Panc1 (cell line): ENCODE data around the gene KLRF2. TPM values are rescaled to one million over a fixed set of nuclear protein-coding genes. Genes with fewer than 3 reads are reported as not detected.

Experiments
- ATAC-seq: fragments of 200-7000 bp; cut with Tn5 transposase; 2 replicates; pipeline ENCODE4 v1.9.1; 2020; ENCODE audit warnings: mild to moderate bottlenecking, moderate library complexity
- BruUV-seq: library from RNA; stranded (reverse); fragments of 400-500 nt; replicated peaks from 2 replicates; lab custom pipeline; 2021; lab: Mats Ljungman, UMichigan
- CTCF ChIA-PET: fragments of 300-600 bp; sonication (Branson Sonifier 250); formaldehyde crosslinking; loops from one replicate; lab custom pipeline; 2022; ENCODE audit warnings: antibody characterized with exemption; lab: Charles Lee
- POLR2A ChIA-PET: fragments of 300-600 bp; sonication (Branson Sonifier 250); formaldehyde crosslinking; loops from one replicate; lab custom pipeline; 2022; ENCODE audit warnings: antibody characterized with exemption; lab: Charles Lee
- DNase-seq: peaks from one replicate; pipeline ENCODE4 v3.0.0-alpha.2; 2010; ENCODE audit warnings: low read depth, low spot score
- H3K27ac ChIP-seq: 2 replicates; pipeline ENCODE4 v1.5.1; 2011; ENCODE audit warnings: mild to moderate bottlenecking, low read length, inconsistent platforms
- H3K27me3 ChIP-seq: fragments of 200-500 bp; sonication (Bioruptor generic); 2 replicates; pipeline ENCODE4 v1.6.0; 2014; ENCODE audit warnings: low read length, inconsistent platforms; ENCODE audit not compliant: control insufficient read depth, insufficient read depth
- H3K36me3 ChIP-seq: fragments of 200-500 bp; sonication (Bioruptor generic); 2 replicates; pipeline ENCODE4 v1.5.1; 2014; ENCODE audit warnings: inconsistent platforms, mild to moderate bottlenecking, low read length, moderate library complexity; ENCODE audit not compliant: control insufficient read depth, insufficient read depth
- H3K4me1 ChIP-seq: 2 replicates; pipeline ENCODE4 v1.5.1; 2011; ENCODE audit warnings: inconsistent platforms, mild to moderate bottlenecking, low read length, moderate library complexity; ENCODE audit not compliant: control insufficient read depth, insufficient read depth
- H3K4me3 ChIP-seq, 2 experiments: 2 replicates each; pipeline ENCODE4 v1.5.1; 2011 to 2012; ENCODE audit warnings: low read depth in 2 of 2, low read length in 2 of 2, mild to moderate bottlenecking in 2 of 2, inconsistent platforms in 1 of 2, moderate library complexity in 1 of 2
- H3K9me3 ChIP-seq: fragments of 200-500 bp; sonication (Bioruptor generic); 2 replicates; pipeline ENCODE4 v1.5.1; 2014; ENCODE audit warnings: low read depth, mild to moderate bottlenecking, inconsistent platforms, low read length, moderate library complexity; ENCODE audit not compliant: control insufficient read depth, insufficient read depth
- POLR2AphosphoS5 ChIP-seq: IDR thresholded peaks from 2 replicates; pipeline ENCODE4 v1.6.1; 2012; ENCODE audit warnings: mild to moderate bottlenecking, low read depth, low read length, moderate library complexity
- SIN3A ChIP-seq: IDR thresholded peaks from 2 replicates; pipeline ENCODE4 v1.6.1; 2012; ENCODE audit warnings: low read depth, mild to moderate bottlenecking, low read length, moderate library complexity, borderline replicate concordance; ENCODE audit not compliant: insufficient read depth
- TCF7L2 ChIP-seq: IDR thresholded peaks from 2 replicates; pipeline ENCODE4 v1.6.1; 2011; ENCODE audit warnings: mild to moderate bottlenecking, low read depth, low read length, inconsistent platforms
- in situ Hi-C: cut with HindIII; loops from 2 replicates; pipeline ENCODE4 v1.10.0; 2016; ENCODE audit warnings: low sequenced_read_pairs, low pct_unique_long_range_greater_than_20kb
- intact Hi-C: fragments of 100-400 bp; cut with micrococcal nuclease; formaldehyde crosslinking; loops from one replicate; pipeline ENCODE4 v1.10.0; 2022; ENCODE audit not compliant: unreplicated experiment
- total RNA-seq: library from RNA; stranded (reverse); gene quantifications from one replicate; pipeline ENCODE4 v1.2.1, GENCODE V29; 2021; ENCODE audit not compliant: unreplicated experiment
- TF ChIP-seq, protein P1 (sequence below), 2 experiments: IDR thresholded peaks; 2 replicates each; pipeline ENCODE4 v1.6.1; 2011 to 2012; ENCODE audit warnings: low read depth in 2 of 2, control low read depth in 1 of 2, low read length in 1 of 2, mild to moderate bottlenecking in 1 of 2, moderate library complexity in 1 of 2; ENCODE audit not compliant: insufficient read depth in 1 of 2
- TF ChIP-seq, protein P2 (sequence below): fragments of 450-650 bp; IDR thresholded peaks from 2 replicates; pipeline ENCODE4 v1.5.1; 2017; ENCODE audit warnings: mild to moderate bottlenecking

The KLRF2 gene
- total RNA-seq, 1 experiment from 2014 or later = not detected

DNA sequence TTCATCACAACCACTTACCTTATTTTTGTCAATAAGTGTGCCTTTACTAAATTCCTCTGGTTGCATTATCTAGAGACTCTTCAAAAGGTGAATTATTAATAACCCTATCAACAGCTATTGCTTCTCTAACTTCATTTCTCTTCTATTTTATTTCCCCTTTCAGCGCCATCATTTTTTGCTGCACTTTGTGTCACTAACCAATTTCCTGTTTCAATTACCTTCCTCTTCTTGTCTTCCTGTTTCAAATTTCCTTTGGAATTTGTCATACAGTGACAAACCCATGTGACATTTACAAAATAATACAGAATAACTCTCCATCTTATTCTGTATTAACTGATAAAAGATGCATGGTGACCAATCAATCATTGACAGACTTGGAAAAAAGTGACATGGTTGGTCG lies 63.1 kb downstream of the KLRF2 start:
- ATAC-seq (no peak), DNase-seq (no peak)
- no peaks in the 10 kb centered on the region for H3K27me3 ChIP-seq
- H3K4me3 ChIP-seq = no peak overlapping the region
- CTCF ChIA-PET = no interaction called here
- no peaks in the 10 kb centered on the region for H3K36me3 ChIP-seq
- in situ Hi-C loops (no loop called here), intact Hi-C loops (no loop called here)
- H3K27ac ChIP-seq = no peak overlapping the region
- TF ChIP-seq TCF7L2 (no peak), POLR2AphosphoS5 (no peak), SIN3A (no peak)
- TF ChIP-seq, protein P1, sequence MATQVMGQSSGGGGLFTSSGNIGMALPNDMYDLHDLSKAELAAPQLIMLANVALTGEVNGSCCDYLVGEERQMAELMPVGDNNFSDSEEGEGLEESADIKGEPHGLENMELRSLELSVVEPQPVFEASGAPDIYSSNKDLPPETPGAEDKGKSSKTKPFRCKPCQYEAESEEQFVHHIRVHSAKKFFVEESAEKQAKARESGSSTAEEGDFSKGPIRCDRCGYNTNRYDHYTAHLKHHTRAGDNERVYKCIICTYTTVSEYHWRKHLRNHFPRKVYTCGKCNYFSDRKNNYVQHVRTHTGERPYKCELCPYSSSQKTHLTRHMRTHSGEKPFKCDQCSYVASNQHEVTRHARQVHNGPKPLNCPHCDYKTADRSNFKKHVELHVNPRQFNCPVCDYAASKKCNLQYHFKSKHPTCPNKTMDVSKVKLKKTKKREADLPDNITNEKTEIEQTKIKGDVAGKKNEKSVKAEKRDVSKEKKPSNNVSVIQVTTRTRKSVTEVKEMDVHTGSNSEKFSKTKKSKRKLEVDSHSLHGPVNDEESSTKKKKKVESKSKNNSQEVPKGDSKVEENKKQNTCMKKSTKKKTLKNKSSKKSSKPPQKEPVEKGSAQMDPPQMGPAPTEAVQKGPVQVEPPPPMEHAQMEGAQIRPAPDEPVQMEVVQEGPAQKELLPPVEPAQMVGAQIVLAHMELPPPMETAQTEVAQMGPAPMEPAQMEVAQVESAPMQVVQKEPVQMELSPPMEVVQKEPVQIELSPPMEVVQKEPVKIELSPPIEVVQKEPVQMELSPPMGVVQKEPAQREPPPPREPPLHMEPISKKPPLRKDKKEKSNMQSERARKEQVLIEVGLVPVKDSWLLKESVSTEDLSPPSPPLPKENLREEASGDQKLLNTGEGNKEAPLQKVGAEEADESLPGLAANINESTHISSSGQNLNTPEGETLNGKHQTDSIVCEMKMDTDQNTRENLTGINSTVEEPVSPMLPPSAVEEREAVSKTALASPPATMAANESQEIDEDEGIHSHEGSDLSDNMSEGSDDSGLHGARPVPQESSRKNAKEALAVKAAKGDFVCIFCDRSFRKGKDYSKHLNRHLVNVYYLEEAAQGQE (IDR thresholded peaks at IDR 0.05; ENCODE audit: insufficient read depth in 1 of 2, low read depth in 2 of 2, low read length in 1 of 2) = no peak
- TF ChIP-seq, protein P2, sequence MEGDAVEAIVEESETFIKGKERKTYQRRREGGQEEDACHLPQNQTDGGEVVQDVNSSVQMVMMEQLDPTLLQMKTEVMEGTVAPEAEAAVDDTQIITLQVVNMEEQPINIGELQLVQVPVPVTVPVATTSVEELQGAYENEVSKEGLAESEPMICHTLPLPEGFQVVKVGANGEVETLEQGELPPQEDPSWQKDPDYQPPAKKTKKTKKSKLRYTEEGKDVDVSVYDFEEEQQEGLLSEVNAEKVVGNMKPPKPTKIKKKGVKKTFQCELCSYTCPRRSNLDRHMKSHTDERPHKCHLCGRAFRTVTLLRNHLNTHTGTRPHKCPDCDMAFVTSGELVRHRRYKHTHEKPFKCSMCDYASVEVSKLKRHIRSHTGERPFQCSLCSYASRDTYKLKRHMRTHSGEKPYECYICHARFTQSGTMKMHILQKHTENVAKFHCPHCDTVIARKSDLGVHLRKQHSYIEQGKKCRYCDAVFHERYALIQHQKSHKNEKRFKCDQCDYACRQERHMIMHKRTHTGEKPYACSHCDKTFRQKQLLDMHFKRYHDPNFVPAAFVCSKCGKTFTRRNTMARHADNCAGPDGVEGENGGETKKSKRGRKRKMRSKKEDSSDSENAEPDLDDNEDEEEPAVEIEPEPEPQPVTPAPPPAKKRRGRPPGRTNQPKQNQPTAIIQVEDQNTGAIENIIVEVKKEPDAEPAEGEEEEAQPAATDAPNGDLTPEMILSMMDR = no peak
- no peaks in the 10 kb centered on the region for H3K9me3 ChIP-seq
- no TSS peak for BruUV-seq
- POLR2A ChIA-PET = interaction anchor here (0.6 kb wide), 1 partner anchor 17 kb away, joined by 3 read pairs; no protein-coding TSS in a partner anchor
- no peaks in the 10 kb centered on the region for H3K4me1 ChIP-seq

Other genes starting within 250 kb of the KLRF2 start
- gene CLEC2D, start 211.8 kb upstream of the KLRF2 start, total RNA-seq = 2.3 TPM
- not detected for gene CLECL1, start 148.4 kb upstream of the KLRF2 start, total RNA-seq
- 0.98 TPM for gene CD69, start 120.6 kb upstream of the KLRF2 start, total RNA-seq
- gene KLRF1, start 54.0 kb upstream of the KLRF2 start, total RNA-seq = 1.1 TPM
- gene CLEC2B, start 12.1 kb upstream of the KLRF2 start, total RNA-seq = 2.4 TPM
- not detected for gene CLEC2A, start 50.9 kb downstream of the KLRF2 start, total RNA-seq
- gene CLEC12A, start 89.9 kb downstream of the KLRF2 start, total RNA-seq = not detected
- gene CLEC1B, start 117.6 kb downstream of the KLRF2 start, total RNA-seq = not detected
- gene CLEC12B, start 129.1 kb downstream of the KLRF2 start, total RNA-seq = not detected
- not detected for gene CLEC9A, start 149.2 kb downstream of the KLRF2 start, total RNA-seq
- 0.41 TPM for gene CLEC1A, start 217.5 kb downstream of the KLRF2 start, total RNA-seq
- gene CLEC7A, start 248.7 kb downstream of the KLRF2 start, total RNA-seq = not detected